ENCODE results near the gene MAN2B2.

MAN2B2 gene

GRCh38 chr4:6546091-6546490 is 28.9 kb upstream of the MAN2B2 start:
- no peak for DNase-seq (ENCODE audit: low read depth in 2 of 3, low spot score in 2 of 3)

GRCh38 chr4:6546681-6547447 is 28.1 kb upstream of the MAN2B2 start:
- DNase-seq (ENCODE audit: low read depth in 2 of 3, low spot score in 2 of 3), result peak in 1 of 3 experiments; percentile 29

- DNase-seq (ENCODE audit: low read depth in 2 of 3, low spot score in 2 of 3), result no peak
These were observed 26.6 kb upstream of the MAN2B2 start for GRCh38 chr4:6548201-6548881.

GRCh38 chr4:6548882-6549230 is 26.1 kb upstream of the MAN2B2 start:
- no peak for DNase-seq (ENCODE audit: low read depth in 2 of 3, low spot score in 2 of 3)

- DNase-seq (ENCODE audit: low read depth in 2 of 3, low spot score in 2 of 3), result no peak
These were observed 25.5 kb upstream of the MAN2B2 start for GRCh38 chr4:6549445-6549844.

GRCh38 chr4:6549890-6550620 is 24.9 kb upstream of the MAN2B2 start:
- DNase-seq (ENCODE audit: low read depth in 2 of 3, low spot score in 2 of 3), result no peak

GRCh38 chr4:6550821-6551220 is 24.2 kb upstream of the MAN2B2 start:
- no peak for DNase-seq (ENCODE audit: low read depth in 2 of 3, low spot score in 2 of 3)

- no peak for DNase-seq (ENCODE audit: low read depth in 2 of 3, low spot score in 2 of 3)
These were observed 23.3 kb upstream of the MAN2B2 start for GRCh38 chr4:6551660-6552059.

- DNase-seq (ENCODE audit: low read depth in 2 of 3, low spot score in 2 of 3), result no peak
These were observed 19.5 kb upstream of the MAN2B2 start for GRCh38 chr4:6555519-6555918.

- no peak for DNase-seq (ENCODE audit: low read depth in 2 of 3, low spot score in 2 of 3)
These were observed 18.7 kb upstream of the MAN2B2 start for GRCh38 chr4:6556263-6556662.

GRCh38 chr4:6557185-6557584 is 17.8 kb upstream of the MAN2B2 start:
- DNase-seq (ENCODE audit: low read depth in 2 of 3, low spot score in 2 of 3), result no peak

GRCh38 chr4:6557856-6558255 is 17.1 kb upstream of the MAN2B2 start:
- DNase-seq (ENCODE audit: low read depth in 2 of 3, low spot score in 2 of 3), result no peak

- no peak for DNase-seq (ENCODE audit: low read depth in 2 of 3, low spot score in 2 of 3)
These were observed 14.4 kb upstream of the MAN2B2 start for GRCh38 chr4:6560416-6561172.

- no peak for DNase-seq (ENCODE audit: low read depth in 2 of 3, low spot score in 2 of 3)
These were observed 13.8 kb upstream of the MAN2B2 start for GRCh38 chr4:6561173-6561516.

GRCh38 chr4:6561706-6562371 is 13.2 kb upstream of the MAN2B2 start:
- no peak for DNase-seq (ENCODE audit: low read depth in 2 of 3, low spot score in 2 of 3)

- no peak for DNase-seq (ENCODE audit: low read depth in 2 of 3, low spot score in 2 of 3)
These were observed 11.8 kb upstream of the MAN2B2 start for GRCh38 chr4:6562931-6563901.

GRCh38 chr4:6563935-6564645 is 10.9 kb upstream of the MAN2B2 start:
- no peak for DNase-seq (ENCODE audit: low read depth in 2 of 3, low spot score in 2 of 3)

GRCh38 chr4:6565691-6566390 is 9.1 kb upstream of the MAN2B2 start:
- DNase-seq (ENCODE audit: low read depth in 2 of 3, low spot score in 2 of 3), result no peak
